ENCODE measurements around the gene FADS2. TPM values are rescaled to one million over a fixed set of nuclear protein-coding genes. Genes with fewer than 3 reads are reported as not detected.

Gene FADS2
- total RNA-seq, 1 donor from 2014 or later = 10.9 TPM

- no peaks in the 10 kb centered on the region for H3K9me3 Mint-ChIP-seq
- no peak for TF ChIP-seq CTCF (IDR thresholded peaks at IDR 0.05)
- DNase-seq = no peak
- H3K27me3 Mint-ChIP-seq = no peaks in the 10 kb centered on the region
- ChIA-PET CTCF (no interaction called here), POLR2A (no interaction called here)
- peaks cover 6% of the 10 kb centered on the region for H3K36me3 Mint-ChIP-seq (ENCODE audit: low read depth)
- H3K4me3 Mint-ChIP-seq = no peak overlapping the region
- intact Hi-C loops (cut with micrococcal nuclease) = no loop called here
- no peaks in the 10 kb centered on the region for H3K4me1 Mint-ChIP-seq
- H3K27ac Mint-ChIP-seq = no peak overlapping the region
- no peak for ATAC-seq (ENCODE audit: low read depth)
Measured at GRCh38 chr11:61860054-61860903, 32.2 kb downstream of the FADS2 start.

GRCh38 chr11:61861634-61862033 is 33.5 kb downstream of the FADS2 start:
- Mint-ChIP-seq H3K4me1 (no peaks in the 10 kb centered on the region), H3K27ac (no peak overlapping the region), H3K4me3 (no peak overlapping the region), H3K9me3 (no peaks in the 10 kb centered on the region), H3K36me3 (ENCODE audit: low read depth) (peaks cover 6% of the 10 kb centered on the region), H3K27me3 (no peaks in the 10 kb centered on the region)
- intact Hi-C loops (cut with micrococcal nuclease) = no loop called here
- ATAC-seq (ENCODE audit: low read depth) (no peak), DNase-seq (no peak)
- no peak for TF ChIP-seq CTCF (IDR thresholded peaks at IDR 0.05)
- POLR2A ChIA-PET = no interaction called here
- CTCF ChIA-PET = no interaction called here

DNA sequence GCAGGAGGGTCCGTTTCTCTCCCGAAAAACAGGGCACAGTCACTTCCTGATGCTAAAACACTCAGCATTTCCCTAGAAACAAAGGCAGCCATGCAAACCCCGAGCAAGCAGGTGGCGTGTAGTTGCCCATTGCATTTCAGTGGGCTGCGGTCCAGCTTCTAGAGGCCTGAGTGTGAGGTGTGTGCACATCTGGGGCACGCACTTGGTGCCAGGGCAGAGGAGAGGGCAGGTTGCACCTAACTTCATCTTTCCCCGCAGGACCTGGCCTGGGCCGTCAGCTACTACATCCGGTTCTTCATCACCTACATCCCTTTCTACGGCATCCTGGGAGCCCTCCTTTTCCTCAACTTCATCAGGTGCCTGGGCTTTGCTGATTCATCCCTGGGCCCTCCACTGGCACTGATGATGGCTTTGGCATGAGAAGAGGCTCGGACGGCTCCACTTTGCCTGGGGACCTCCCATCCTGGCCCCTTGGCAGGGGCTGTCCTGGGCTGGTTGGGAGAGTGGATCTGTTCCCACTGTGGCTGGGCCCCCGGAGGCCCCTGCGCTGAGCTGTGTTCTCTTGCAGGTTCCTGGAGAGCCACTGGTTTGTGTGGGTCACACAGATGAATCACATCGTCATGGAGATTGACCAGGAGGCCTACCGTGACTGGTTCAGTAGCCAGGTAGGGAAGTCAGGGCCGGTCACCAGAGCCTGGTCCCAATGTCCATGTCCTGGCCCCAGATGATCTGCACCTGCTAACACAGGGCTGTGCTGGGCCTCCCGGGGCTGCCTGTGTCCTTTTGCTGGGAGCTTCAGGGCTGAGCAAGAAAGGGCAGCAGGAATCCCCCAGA is 34.8 kb downstream of the FADS2 start:
- Mint-ChIP-seq H3K4me3 (no peak overlapping the region), H3K27me3 (no peaks in the 10 kb centered on the region), H3K4me1 (no peaks in the 10 kb centered on the region), H3K9me3 (no peaks in the 10 kb centered on the region), H3K27ac (no peak overlapping the region), H3K36me3 (ENCODE audit: low read depth) (peaks cover 6% of the 10 kb centered on the region)
- DNase-seq (no peak), ATAC-seq (ENCODE audit: low read depth) (no peak)
- TF ChIP-seq CTCF (IDR thresholded peaks at IDR 0.05) = no peak
- intact Hi-C loops (cut with micrococcal nuclease) = no loop called here
- ChIA-PET POLR2A (no interaction called here), CTCF (no interaction called here)

DNA sequence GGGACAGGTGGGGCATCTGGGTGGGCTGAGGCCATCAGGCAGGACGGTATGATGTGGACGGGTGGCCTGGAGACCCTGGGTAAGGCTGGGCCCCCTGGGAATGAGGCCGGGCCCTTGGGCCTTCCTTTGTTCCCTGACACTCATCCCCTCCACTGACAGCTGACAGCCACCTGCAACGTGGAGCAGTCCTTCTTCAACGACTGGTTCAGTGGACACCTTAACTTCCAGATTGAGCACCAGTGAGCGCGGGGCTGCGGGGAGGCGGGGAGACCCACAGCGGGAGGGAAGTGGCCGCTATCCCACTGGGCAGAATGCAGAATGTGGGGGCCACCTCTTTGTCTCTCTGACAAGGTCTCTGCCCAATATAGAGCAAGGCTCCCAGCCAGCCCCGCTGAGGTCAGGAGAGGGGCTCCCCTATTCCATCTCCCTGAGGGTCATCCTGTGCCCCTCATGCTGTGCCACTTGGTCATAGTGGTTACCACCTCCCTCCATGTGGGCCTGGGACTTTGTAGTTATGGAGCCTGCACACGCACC is 35.5 kb downstream of the FADS2 start:
- no peak overlapping the region for H3K27ac Mint-ChIP-seq
- ATAC-seq (ENCODE audit: low read depth) = no peak
- H3K4me1 Mint-ChIP-seq = no peaks in the 10 kb centered on the region
- no peak for DNase-seq
- CTCF ChIA-PET = no interaction called here
- H3K4me3 Mint-ChIP-seq = no peak overlapping the region
- no peaks in the 10 kb centered on the region for H3K27me3 Mint-ChIP-seq
- H3K36me3 Mint-ChIP-seq (ENCODE audit: low read depth) = peaks cover 6% of the 10 kb centered on the region
- intact Hi-C loops (cut with micrococcal nuclease) = no loop called here
- no peaks in the 10 kb centered on the region for H3K9me3 Mint-ChIP-seq
- POLR2A ChIA-PET = no interaction called here
- no peak for TF ChIP-seq CTCF (IDR thresholded peaks at IDR 0.05)
